IMR-90 (cell line): Measurements from ENCODE around the gene ZBTB39. TPM values are rescaled to one million over a fixed set of nuclear protein-coding genes. Genes with fewer than 3 reads are reported as not detected.

Experiments
- ATAC-seq: fragments of 200-7000 bp; cut with Tn5 transposase; 2 replicates; pipeline ENCODE4 v1.9.1; 2020; ENCODE audit warnings: low read depth, mild to moderate bottlenecking, moderate library complexity
- BruUV-seq: library from RNA; stranded (reverse); fragments of 400-500 nt; replicated peaks from 2 replicates; lab custom pipeline; 2021; lab: Mats Ljungman, UMichigan
- CTCF ChIA-PET: fragments of 300-600 bp; formaldehyde crosslinking; extraction: SDS; loops from one replicate; lab custom pipeline; 2021; ENCODE audit warnings: antibody characterized with exemption; lab: Yijun Ruan, JAX
- POLR2A ChIA-PET: fragments of 300-600 bp; sonication (Branson Sonifier 250); formaldehyde crosslinking; loops from one replicate; lab custom pipeline; 2022; ENCODE audit warnings: antibody characterized with exemption; ENCODE audit not compliant: unreplicated experiment; lab: Charles Lee
- DNase-seq: peaks from one replicate; pipeline ENCODE4 v3.0.0; 2013
- H2AFZ ChIP-seq: replicated peaks from 2 replicates; pipeline ENCODE3; 2013; ENCODE audit warnings: low read length, mild to moderate bottlenecking; ENCODE audit not compliant: poor library complexity
- H2AK5ac ChIP-seq: 2 replicates; pipeline ENCODE4 v1.6.1; 2013; ENCODE audit warnings: low read depth, low read length, inconsistent platforms
- H2AK9ac ChIP-seq: replicated peaks from 2 replicates; pipeline ENCODE3; 2013; ENCODE audit warnings: mild to moderate bottlenecking, low read depth, low read length, moderate library complexity; ENCODE audit not compliant: poor library complexity
- H2BK120ac ChIP-seq: 2 replicates; pipeline ENCODE4 v1.6.1; 2013; ENCODE audit warnings: low read depth, low read length, inconsistent platforms
- H2BK15ac ChIP-seq: 3 replicates; pipeline ENCODE4 v1.6.1; 2013; ENCODE audit warnings: low read depth, low read length, inconsistent platforms
- H2BK20ac ChIP-seq: 2 replicates; pipeline ENCODE4 v1.6.1; 2013; ENCODE audit warnings: low read depth, mild to moderate bottlenecking, inconsistent platforms, low read length, moderate library complexity
- H2BK5ac ChIP-seq: 2 replicates; pipeline ENCODE4 v1.6.1; 2013; ENCODE audit warnings: mild to moderate bottlenecking, low read depth, low read length, inconsistent platforms; ENCODE audit not compliant: poor library complexity, severe bottlenecking
- H3K14ac ChIP-seq: replicated peaks from 2 replicates; pipeline ENCODE4 v1.6.1; 2013; ENCODE audit warnings: low read depth, low read length, inconsistent platforms
- H3K18ac ChIP-seq: 2 replicates; pipeline ENCODE4 v1.6.1; 2013; ENCODE audit warnings: low read depth, low read length, control low read depth
- H3K23ac ChIP-seq: 2 replicates; pipeline ENCODE4 v1.6.1; 2013; ENCODE audit warnings: low read depth, low read length, inconsistent platforms
- H3K27ac ChIP-seq: 2 replicates; pipeline ENCODE4 v1.5.1; 2013; ENCODE audit warnings: mild to moderate bottlenecking, control low read depth, low read length; ENCODE audit not compliant: insufficient read depth
- H3K27me3 ChIP-seq: 2 replicates; pipeline ENCODE4 v1.6.1; 2013; ENCODE audit warnings: low read length; ENCODE audit not compliant: control insufficient read depth, insufficient read depth
- H3K36me3 ChIP-seq: 2 replicates; pipeline ENCODE4 v1.6.1; 2013; ENCODE audit warnings: low read length, mixed read lengths; ENCODE audit not compliant: control insufficient read depth, insufficient read depth
- H3K4ac ChIP-seq: 2 replicates; pipeline ENCODE4 v1.6.1; 2013; ENCODE audit warnings: low read depth, low read length, inconsistent platforms
- H3K4me1 ChIP-seq: 2 replicates; pipeline ENCODE4 v1.6.1; 2013; ENCODE audit warnings: low read length, mixed read lengths; ENCODE audit not compliant: control insufficient read depth, insufficient read depth
- H3K4me2 ChIP-seq: 2 replicates; pipeline ENCODE4 v1.6.1; 2013; ENCODE audit warnings: low read depth, mild to moderate bottlenecking, control low read depth, low read length, moderate library complexity
- H3K4me3 ChIP-seq: 2 replicates; pipeline ENCODE4 v1.5.1; 2013; ENCODE audit warnings: low read depth, mild to moderate bottlenecking, control low read depth, low read length, moderate library complexity; ENCODE audit not compliant: insufficient read depth
- H3K56ac ChIP-seq: 2 replicates; pipeline ENCODE4 v1.6.1; 2013; ENCODE audit warnings: low read length, inconsistent platforms; ENCODE audit not compliant: insufficient read depth; ENCODE audit errors: extremely low read depth
- H3K79me1 ChIP-seq, 2 experiments: 2 replicates each; pipeline ENCODE4 v1.6.1; 2013; ENCODE audit warnings: low read length in 2 of 2, inconsistent platforms in 1 of 2, low read depth in 1 of 2
- H3K9ac ChIP-seq: 2 replicates; pipeline ENCODE4 v1.6.1; 2013; ENCODE audit warnings: low read depth, low read length, control low read depth
- H3K9me1 ChIP-seq: 2 replicates; pipeline ENCODE4 v1.6.1; 2013; ENCODE audit warnings: low read length, inconsistent platforms; ENCODE audit not compliant: insufficient read depth
- H3K9me3 ChIP-seq: 2 replicates; pipeline ENCODE4 v1.6.1; 2013; ENCODE audit warnings: low read length; ENCODE audit not compliant: control insufficient read depth, insufficient read depth
- H4K20me1 ChIP-seq: 2 replicates; pipeline ENCODE4 v1.6.1; 2013; ENCODE audit warnings: low read length, inconsistent platforms; ENCODE audit not compliant: insufficient read depth
- H4K5ac ChIP-seq: 2 replicates; pipeline ENCODE4 v1.6.1; 2013; ENCODE audit warnings: mild to moderate bottlenecking, low read depth, low read length, control low read depth
- H4K8ac ChIP-seq, 2 experiments: 2 replicates each; pipeline ENCODE4 v1.6.1; 2013; ENCODE audit warnings: low read depth in 2 of 2, low read length in 2 of 2, control low read depth in 1 of 2, inconsistent platforms in 1 of 2
- H4K91ac ChIP-seq: 2 replicates; pipeline ENCODE4 v1.6.1; 2013; ENCODE audit warnings: low read depth, low read length, inconsistent platforms; ENCODE audit not compliant: insufficient read depth
- BHLHE40 ChIP-seq: fragments of 150-350 bp; IDR thresholded peaks from 2 replicates; pipeline ENCODE4 v1.6.1; 2016; ENCODE audit warnings: mild to moderate bottlenecking, low read depth, low read length
- CEBPB ChIP-seq: IDR thresholded peaks from 2 replicates; pipeline ENCODE4 v1.6.1; 2012; ENCODE audit warnings: low read depth, low read length, improper control_type of control experiment
- CTCF ChIP-seq: conservative IDR thresholded peaks from 2 replicates; pipeline ENCODE4 v1.5.1; 2012; ENCODE audit warnings: mild to moderate bottlenecking, low read depth, low read length, improper control_type of control experiment
- ELK1 ChIP-seq: fragments of 150-350 bp; IDR thresholded peaks from 2 replicates; pipeline ENCODE4 v1.6.1; 2016; ENCODE audit warnings: low read depth, mild to moderate bottlenecking, low read length, moderate library complexity, borderline replicate concordance
- FOS ChIP-seq: fragments of 150-350 bp; IDR thresholded peaks from 2 replicates; pipeline ENCODE4 v1.6.1; 2016; ENCODE audit warnings: low read depth, low read length
- NFE2L2 ChIP-seq: fragments of 150-350 bp; IDR thresholded peaks from 2 replicates; pipeline ENCODE4 v1.6.1; 2016; ENCODE audit warnings: low read depth, mild to moderate bottlenecking, low read length
- RFX5 ChIP-seq: IDR thresholded peaks from 2 replicates; pipeline ENCODE4 v1.8.0; 2012; ENCODE audit warnings: low read depth, mild to moderate bottlenecking, low read length, moderate library complexity
- WGBS, 2 experiments: methylation state at CpG; one replicate each; pipeline versions ENCODE4 v1.1.5 to v1.1.7; 2013; ENCODE audit warnings: missing lambda C conversion rate in 2 of 2; ENCODE audit not compliant: insufficient read length in 1 of 2; ENCODE audit errors: extremely low coverage in 2 of 2; 5-methylcytosine and 5-hydroxymethylcytosine counted together
- dilution Hi-C: fragments of 300-500 bp; cut with HindIII; formaldehyde crosslinking; loops from one replicate; pipeline ENCODE4 v1.14.3; 2018; ENCODE audit warnings: low sequenced_read_pairs; ENCODE audit not compliant: unreplicated experiment
- in situ Hi-C: fragments of 300-500 bp; cut with MboI; formaldehyde crosslinking; loops from 3 replicates; pipeline ENCODE4 v1.14.3; 2019; ENCODE audit warnings: low sequenced_read_pairs, inconsistent platforms, mixed read lengths
- intact Hi-C: fragments of 100-400 bp; cut with micrococcal nuclease; formaldehyde crosslinking; loops from 2 replicates; pipeline ENCODE4 v1.10.0; 2022
- polyA plus RNA-seq, 3 experiments: library from polyadenylated mRNA; depleted of rRNA; stranded (reverse); fragments of >200 nt; gene quantifications; 2 replicates each; pipeline ENCODE4 v1.2.3, GENCODE V29; 2012; ENCODE audit warnings: low replicate concordance in 1 of 3
- total RNA-seq: library from RNA; depleted of rRNA; stranded (reverse); fragments of >200 nt; gene quantifications from 2 replicates; pipeline ENCODE4 v1.2.3, GENCODE V29; 2012

ZBTB39 gene
- total and polyA plus RNA-seq, 2 of the 4 experiments (the other 2 are of a cell fraction): 4.0 to 5.2 TPM

DNA sequence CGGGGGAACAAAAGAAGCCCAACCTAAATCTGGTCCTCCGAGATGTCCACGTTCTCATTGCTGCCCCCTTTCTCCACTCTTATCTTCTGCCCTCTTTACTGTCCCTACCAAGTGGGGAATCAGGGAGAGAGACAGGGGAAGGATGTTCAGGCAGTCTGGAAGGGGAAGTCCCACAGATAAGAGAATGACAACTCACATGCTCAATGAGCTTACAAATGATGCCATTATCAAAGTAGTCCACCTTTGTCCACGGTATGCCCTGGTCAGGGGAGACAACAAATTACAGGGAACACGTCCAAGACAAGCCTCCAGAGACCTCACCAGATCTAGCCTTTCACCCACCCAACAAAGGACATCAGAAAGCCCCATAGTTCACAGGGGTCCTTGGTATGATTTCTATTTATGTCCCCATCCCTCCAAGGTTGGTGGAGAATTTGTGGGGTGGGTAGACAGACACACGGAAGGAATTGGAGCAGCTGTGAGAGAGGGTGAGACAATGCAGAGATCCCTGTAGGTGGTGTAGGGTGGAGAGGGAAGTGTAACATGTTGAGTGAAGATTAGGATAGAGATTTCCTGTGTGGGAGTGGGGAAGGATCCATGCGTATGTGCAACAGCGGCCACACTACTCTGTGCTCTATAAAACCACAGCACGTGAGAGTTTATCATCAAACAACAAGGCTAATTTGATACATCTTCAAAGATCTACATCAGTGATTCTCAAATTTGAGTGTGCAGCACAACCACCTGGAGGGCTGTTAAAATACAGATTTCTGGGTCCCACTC lies 32.9 kb upstream of the ZBTB39 start:
- Histone ChIP-seq H3K4ac (no peak overlapping the region), H2AK9ac (no peak overlapping the region), H3K9me3 (no peaks in the 10 kb centered on the region), H4K5ac (no peak overlapping the region), H2AK5ac (no peak overlapping the region), H2BK120ac (no peak overlapping the region), H3K18ac (no peak overlapping the region), H3K4me3 (no peak overlapping the region), H3K9me1 (no peaks in the 10 kb centered on the region), H3K4me2 (no peak overlapping the region), H3K56ac (no peak overlapping the region), H3K23ac (no peak overlapping the region), H4K91ac (no peak overlapping the region), H3K27me3 (peaks cover 69% of the 10 kb centered on the region), H2BK5ac (no peak overlapping the region), H2BK20ac (no peak overlapping the region), H4K8ac (no peak overlapping the region), H2BK15ac (no peak overlapping the region), H3K14ac (no peak overlapping the region), H3K27ac (no peak overlapping the region), H2AFZ (no peak overlapping the region), H3K4me1 (no peaks in the 10 kb centered on the region), H3K79me1 (no peaks in the 10 kb centered on the region), H3K9ac (no peak overlapping the region), H4K20me1 (no peaks in the 10 kb centered on the region), H3K36me3 (no peaks in the 10 kb centered on the region)
- dilution Hi-C loops: no loop called here
- intact Hi-C loops: no loop called here
- in situ Hi-C loops: no loop called here
- ATAC-seq: no peak
- ChIA-PET CTCF (no interaction called here), POLR2A (no interaction called here)
- DNase-seq: no peak
- 67% methylated on average over 3 of the region's 9 CpGs; no CpG with 5 or more reads in 1 of the 2 experiments for WGBS, 2 experiments
- TF ChIP-seq FOS: no peak
- no peak for TF ChIP-seq BHLHE40
- TF ChIP-seq CEBPB: no peak
- TF ChIP-seq CTCF: no peak
- TF ChIP-seq NFE2L2: no peak
- no peak for TF ChIP-seq ELK1
- no peak for TF ChIP-seq RFX5
- no TSS peak for BruUV-seq
